H9 (cell line): ENCODE data around the gene KRTAP5-4. TPM values are rescaled to one million over a fixed set of nuclear protein-coding genes. Genes with fewer than 3 reads are reported as not detected.
"Not testable (repeated sequence)": the region's sequence is repeated elsewhere in the genome, so short reads cannot be mapped to it uniquely, and the experiment has no call there.

ENCODE experiments used
- DNase-seq: peaks from one replicate; pipeline ENCODE4 v3.0.0-alpha.2; 2017
- H2AFZ ChIP-seq: one replicate; pipeline ENCODE4 v1.6.1; 2013; ENCODE audit warnings: mild to moderate bottlenecking, low read length, control low read depth, moderate library complexity
- H2AK5ac ChIP-seq: 2 replicates; pipeline ENCODE4 v1.6.1; 2013; ENCODE audit warnings: low read length, control low read depth, mixed read lengths; ENCODE audit not compliant: insufficient read length
- H2BK120ac ChIP-seq: one replicate; pipeline ENCODE4 v1.6.1; 2013; ENCODE audit warnings: low read depth, mild to moderate bottlenecking, low read length, control low read depth, inconsistent platforms; ENCODE audit not compliant: poor library complexity, severe bottlenecking
- H2BK12ac ChIP-seq: 2 replicates; pipeline ENCODE4 v1.6.1; 2013; ENCODE audit warnings: low read length, control low read depth, mixed read lengths, low read depth; ENCODE audit not compliant: insufficient read length
- H2BK15ac ChIP-seq: 2 replicates; pipeline ENCODE4 v1.6.1; 2013; ENCODE audit warnings: low read depth, low read length, control low read depth
- H2BK20ac ChIP-seq: one replicate; pipeline ENCODE4 v1.6.1; 2013; ENCODE audit warnings: low read depth, mild to moderate bottlenecking, low read length, control low read depth, inconsistent platforms; ENCODE audit not compliant: poor library complexity, severe bottlenecking
- H2BK5ac ChIP-seq: 2 replicates; pipeline ENCODE4 v1.6.1; 2013; ENCODE audit warnings: low read length, control low read depth, mixed read lengths; ENCODE audit not compliant: insufficient read length
- H3K14ac ChIP-seq: 2 replicates; pipeline ENCODE4 v1.6.1; 2013; ENCODE audit warnings: low read length, control low read depth; ENCODE audit not compliant: insufficient read depth
- H3K18ac ChIP-seq: 2 replicates; pipeline ENCODE4 v1.6.1; 2013; ENCODE audit warnings: low read depth, mild to moderate bottlenecking, mixed read lengths, low read length, control low read depth; ENCODE audit not compliant: insufficient read length
- H3K23ac ChIP-seq: 2 replicates; pipeline ENCODE4 v1.6.1; 2013; ENCODE audit warnings: low read length, control low read depth, mixed read lengths, low read depth; ENCODE audit not compliant: insufficient read length
- H3K23me2 ChIP-seq: 2 replicates; pipeline ENCODE4 v1.6.1; 2013; ENCODE audit warnings: low read depth, mild to moderate bottlenecking, mixed read lengths, low read length, control low read depth; ENCODE audit not compliant: insufficient read length, poor library complexity, severe bottlenecking
- H3K27ac ChIP-seq: 2 replicates; pipeline ENCODE4 v1.5.1; 2013; ENCODE audit warnings: low read length, control low read depth, mixed read lengths, low read depth; ENCODE audit not compliant: insufficient read length
- H3K27me3 ChIP-seq: 2 replicates; pipeline ENCODE4 v1.6.1; 2013; ENCODE audit warnings: low read length, control low read depth, inconsistent platforms; ENCODE audit not compliant: insufficient read depth
- H3K4ac ChIP-seq: 2 replicates; pipeline ENCODE4 v1.6.1; 2013; ENCODE audit warnings: low read depth, mild to moderate bottlenecking, control low read depth, inconsistent platforms, low read length, moderate library complexity
- H3K4me1 ChIP-seq: 2 replicates; pipeline ENCODE4 v1.6.1; 2013; ENCODE audit warnings: low read length, control low read depth, inconsistent platforms; ENCODE audit not compliant: insufficient read depth
- H3K4me2 ChIP-seq: 2 replicates; pipeline ENCODE4 v1.6.1; 2013; ENCODE audit warnings: low read length, control low read depth, mixed read lengths; ENCODE audit not compliant: insufficient read length, insufficient read depth
- H3K56ac ChIP-seq: 2 replicates; pipeline ENCODE4 v1.6.1; 2013; ENCODE audit warnings: low read depth, mild to moderate bottlenecking, mixed read lengths, low read length, control low read depth; ENCODE audit not compliant: insufficient read length
- H3K79me1 ChIP-seq: 2 replicates; pipeline ENCODE4 v1.6.1; 2013; ENCODE audit warnings: low read depth, mild to moderate bottlenecking, moderate library complexity, low read length, control low read depth, inconsistent platforms; ENCODE audit not compliant: insufficient read depth, poor library complexity, severe bottlenecking
- H3K79me2 ChIP-seq: 2 replicates; pipeline ENCODE4 v1.6.1; 2013; ENCODE audit warnings: low read length, control low read depth, inconsistent platforms; ENCODE audit not compliant: insufficient read depth
- H3K9ac ChIP-seq: 2 replicates; pipeline ENCODE4 v1.6.1; 2013; ENCODE audit warnings: low read length, control low read depth, mixed read lengths; ENCODE audit not compliant: insufficient read length; ENCODE audit errors: extremely low read depth
- H3K9me3 ChIP-seq: one replicate; pipeline ENCODE4 v1.6.1; 2013; ENCODE audit warnings: low read depth, low read length, inconsistent platforms; ENCODE audit not compliant: control insufficient read depth
- H3T11ph ChIP-seq: one replicate; pipeline ENCODE4 v1.6.1; 2013; ENCODE audit warnings: mild to moderate bottlenecking, low read length, control low read depth, inconsistent platforms
- H4K20me1 ChIP-seq: one replicate; pipeline ENCODE4 v1.6.1; 2013; ENCODE audit not compliant: control insufficient read depth, insufficient read length, insufficient read depth
- H4K5ac ChIP-seq: 2 replicates; pipeline ENCODE4 v1.6.1; 2013; ENCODE audit warnings: low read depth, mild to moderate bottlenecking, mixed read lengths, low read length, control low read depth; ENCODE audit not compliant: insufficient read length
- H4K8ac ChIP-seq: replicated peaks from 2 replicates; pipeline ENCODE4 v1.6.1; 2013; ENCODE audit warnings: low read length, control low read depth, mixed read lengths, low read depth; ENCODE audit not compliant: insufficient read length
- H4K91ac ChIP-seq: 2 replicates; pipeline ENCODE4 v1.6.1; 2013; ENCODE audit warnings: low read depth, mild to moderate bottlenecking, moderate library complexity, mixed read lengths, low read length, control low read depth; ENCODE audit not compliant: insufficient read length
- H3K27ac Mint-ChIP-seq, 3 experiments: 2 replicates in 2 of 3; 3 replicates in 1 of 3; pipeline ENCODE4 v1.8.0; 2020 to 2021; ENCODE audit warnings: mixed read lengths in 3 of 3, mild to moderate bottlenecking in 1 of 3, moderate library complexity in 1 of 3
- H3K27me3 Mint-ChIP-seq: 2 replicates; pipeline ENCODE4 v1.8.0; 2021; ENCODE audit warnings: low read depth, mild to moderate bottlenecking, moderate library complexity, mixed read lengths
- H3K36me3 Mint-ChIP-seq, 3 experiments: 2 replicates in 2 of 3; 3 replicates in 1 of 3; pipeline ENCODE4 v1.8.0; 2020 to 2021; ENCODE audit warnings: low read depth in 3 of 3, mixed read lengths in 3 of 3; ENCODE audit not compliant: insufficient read depth in 1 of 3
- H3K4me1 Mint-ChIP-seq, 2 experiments: 2 replicates each; pipeline ENCODE4 v1.8.0; 2020; ENCODE audit warnings: mixed read lengths in 2 of 2
- H3K4me3 Mint-ChIP-seq, 2 experiments: 2 replicates in 1 of 2; 3 replicates in 1 of 2; pipeline ENCODE4 v1.8.0; 2020 to 2021; ENCODE audit warnings: mild to moderate bottlenecking in 2 of 2, mixed read lengths in 2 of 2, moderate library complexity in 1 of 2
- H3K9me3 Mint-ChIP-seq, 2 experiments: 2 replicates in 1 of 2; 3 replicates in 1 of 2; pipeline ENCODE4 v1.8.0; 2020; ENCODE audit warnings: mild to moderate bottlenecking in 2 of 2, mixed read lengths in 2 of 2, moderate library complexity in 1 of 2
- WGBS: extraction: QIAGEN DNeasy Blood & Tissue Kit; methylation state at CpG from one replicate; pipeline ENCODE4 v1.1.7; 2013; ENCODE audit warnings: missing lambda C conversion rate, low lambda C conversion rate, mixed read lengths; ENCODE audit not compliant: insufficient read length; ENCODE audit errors: extremely low coverage; 5-methylcytosine and 5-hydroxymethylcytosine counted together
- total RNA-seq: library from RNA; stranded (reverse); gene quantifications from 2 replicates; pipeline ENCODE4 v1.2.1, GENCODE V29; 2021
- TF ChIP-seq, protein P1 (sequence below): fragments of 200-600 bp; sonication (generic); conservative IDR thresholded peaks from 3 replicates; pipeline ENCODE4 v1.8.0; 2021; ENCODE audit warnings: antibody characterized with exemption, mild to moderate bottlenecking

The KRTAP5-4 gene
- total RNA-seq, 1 experiment from 2014 or later = not detected

DNA sequence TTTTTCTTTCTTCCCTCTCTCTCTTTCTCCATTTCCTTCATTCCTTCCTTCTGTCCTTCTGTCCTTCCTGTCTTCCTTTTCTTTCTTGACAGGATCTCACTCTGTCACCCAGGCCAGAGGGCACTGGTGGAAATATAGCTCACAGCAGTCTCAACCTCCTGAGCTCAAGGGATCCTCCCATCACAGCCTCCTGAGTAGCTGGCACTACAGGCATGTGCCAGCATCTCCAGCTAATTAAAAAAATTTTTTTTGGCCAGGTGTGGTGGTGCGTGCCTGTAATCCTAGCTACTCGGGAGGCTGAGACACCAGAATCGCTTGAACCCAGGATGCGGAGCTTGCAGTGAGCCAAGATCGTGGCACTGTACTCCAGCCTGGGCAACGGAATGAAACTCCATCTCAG, 45.1 kb downstream of the KRTAP5-4 start:
- TF ChIP-seq, protein P1, sequence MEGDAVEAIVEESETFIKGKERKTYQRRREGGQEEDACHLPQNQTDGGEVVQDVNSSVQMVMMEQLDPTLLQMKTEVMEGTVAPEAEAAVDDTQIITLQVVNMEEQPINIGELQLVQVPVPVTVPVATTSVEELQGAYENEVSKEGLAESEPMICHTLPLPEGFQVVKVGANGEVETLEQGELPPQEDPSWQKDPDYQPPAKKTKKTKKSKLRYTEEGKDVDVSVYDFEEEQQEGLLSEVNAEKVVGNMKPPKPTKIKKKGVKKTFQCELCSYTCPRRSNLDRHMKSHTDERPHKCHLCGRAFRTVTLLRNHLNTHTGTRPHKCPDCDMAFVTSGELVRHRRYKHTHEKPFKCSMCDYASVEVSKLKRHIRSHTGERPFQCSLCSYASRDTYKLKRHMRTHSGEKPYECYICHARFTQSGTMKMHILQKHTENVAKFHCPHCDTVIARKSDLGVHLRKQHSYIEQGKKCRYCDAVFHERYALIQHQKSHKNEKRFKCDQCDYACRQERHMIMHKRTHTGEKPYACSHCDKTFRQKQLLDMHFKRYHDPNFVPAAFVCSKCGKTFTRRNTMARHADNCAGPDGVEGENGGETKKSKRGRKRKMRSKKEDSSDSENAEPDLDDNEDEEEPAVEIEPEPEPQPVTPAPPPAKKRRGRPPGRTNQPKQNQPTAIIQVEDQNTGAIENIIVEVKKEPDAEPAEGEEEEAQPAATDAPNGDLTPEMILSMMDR = no peak
- no peak overlapping the region for H2BK5ac ChIP-seq
- peaks cover 71% of the 10 kb centered on the region for H3K27me3 Mint-ChIP-seq

DNA sequence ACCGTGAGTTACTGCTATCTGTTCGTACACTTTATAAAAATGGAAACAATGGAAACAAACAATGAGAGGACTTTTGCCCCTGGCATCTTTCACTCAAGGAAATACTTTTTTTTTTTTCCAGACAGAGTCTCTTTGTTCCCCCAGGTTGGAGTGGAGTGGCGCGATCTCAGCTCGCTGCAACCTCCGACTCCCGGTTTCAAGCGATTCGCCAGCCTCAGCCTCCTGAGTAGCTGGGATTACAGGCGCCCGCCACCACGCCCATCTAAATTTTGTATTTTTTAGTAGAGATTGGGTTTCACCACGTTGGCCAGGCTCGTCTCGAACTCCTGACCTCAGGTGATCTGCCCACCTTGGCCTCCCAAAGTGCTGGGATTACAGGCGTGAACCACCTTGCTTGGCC, 46.2 kb downstream of the KRTAP5-4 start:
- not testable (repeated sequence) for H2AK5ac ChIP-seq, H3K9me3 Mint-ChIP-seq, H3K18ac ChIP-seq, H3K27ac Mint-ChIP-seq, H2BK12ac ChIP-seq, DNase-seq, H3K79me1 ChIP-seq, H3K4ac ChIP-seq, H3K4me1 ChIP-seq, H2BK20ac ChIP-seq, H3T11ph ChIP-seq, H4K20me1 ChIP-seq, H2BK15ac ChIP-seq, H4K91ac ChIP-seq, H2BK120ac ChIP-seq, H3K9me3 ChIP-seq, H3K14ac ChIP-seq, H3K36me3 Mint-ChIP-seq, H3K4me2 ChIP-seq, H2BK5ac ChIP-seq, H3K23ac ChIP-seq, H3K27ac ChIP-seq, H3K56ac ChIP-seq, H3K4me1 Mint-ChIP-seq, H2AFZ ChIP-seq, H4K8ac ChIP-seq, H4K5ac ChIP-seq, H3K79me2 ChIP-seq, H3K4me3 Mint-ChIP-seq, H3K9ac ChIP-seq
- peaks cover 22% of the 10 kb centered on the region for H3K23me2 ChIP-seq
- peaks cover 19% of the 10 kb centered on the region for H3K27me3 ChIP-seq
- no CpG with 5 or more reads among the region's 16 CpGs for WGBS
- H3K27me3 Mint-ChIP-seq = peaks cover 69% of the 10 kb centered on the region

More for the DNA sequence above, 45.1 kb downstream of the KRTAP5-4 start:
- Histone ChIP-seq H3K27ac (no peak overlapping the region), H3K4me1 (no peaks in the 10 kb centered on the region), H4K8ac (no peak overlapping the region), H3K14ac (no peak overlapping the region), H4K20me1 (no peaks in the 10 kb centered on the region), H3T11ph (no peak overlapping the region), H4K91ac (no peak overlapping the region), H2AFZ (no peak overlapping the region), H3K23ac (no peak overlapping the region), H2BK12ac (no peak overlapping the region), H3K4ac (no peak overlapping the region), H2AK5ac (no peak overlapping the region), H2BK120ac (no peak overlapping the region), H3K79me2 (no peaks in the 10 kb centered on the region), H3K9ac (no peak overlapping the region), H4K5ac (no peak overlapping the region), H3K79me1 (no peaks in the 10 kb centered on the region), H3K27me3 (peaks cover 19% of the 10 kb centered on the region), H3K4me2 (no peak overlapping the region), H2BK20ac (no peak overlapping the region), H2BK15ac (no peak overlapping the region), H3K18ac (no peak overlapping the region), H3K9me3 (no peaks in the 10 kb centered on the region), H3K23me2 (peaks cover 16% of the 10 kb centered on the region), H3K56ac (no peak overlapping the region)
- Mint-ChIP-seq H3K9me3 (peaks cover 9% of the 10 kb centered on the region in 2 experiments), H3K27ac (no peak overlapping the region), H3K4me3 (no peak overlapping the region), H3K4me1 (peaks cover 5 to 6% of the 10 kb centered on the region in 2 experiments; a peak in 2 of 4 replicates), H3K36me3 (peaks cover 0 to 4% (median 0%) of the 10 kb centered on the region in 3 experiments; a peak in 3 of 7 replicates)
- DNase-seq = no peak
- WGBS = no CpG with 5 or more reads among the region's 6 CpGs
